Effector CD8-positive, alpha-beta T cell (primary cell): ENCODE results near the gene PLSCR3.

ENCODE experiments used
- DNase-seq: peaks from one replicate; lab custom pipeline; 2025; lab: John Stamatoyannopoulos, UW
- total RNA-seq, 4 experiments: gene quantifications; one replicate each; lab custom pipeline; 2026; lab: John Stamatoyannopoulos, UW

Gene PLSCR3
- 0.10 to 1.6 (median 0.55) reads per million in 4 experiments for total RNA-seq

- DNase-seq, result peak; percentile 67
Observed at GRCh38 chr17:7394452-7395191, at the start of gene PLSCR3. TSS of gene PLSCR3 (minus strand) at chr17:7394525. CDS start at chr17:7394110, 415 bp downstream.

GRCh38 chr17:7443499-7444485, 49.5 kb upstream of the PLSCR3 start:
- DNase-seq, result no peak

- no peak for DNase-seq
Observed at GRCh38 chr17:7442142-7442541, 47.8 kb upstream of the PLSCR3 start.

GRCh38 chr17:7441266-7441665, 46.9 kb upstream of the PLSCR3 start:
- no peak for DNase-seq

GRCh38 chr17:7440834-7441195, 46.5 kb upstream of the PLSCR3 start:
- no peak for DNase-seq

- DNase-seq, result peak; percentile 26
Observed at GRCh38 chr17:7440113-7440833, 45.9 kb upstream of the PLSCR3 start.

- no peak for DNase-seq
Observed at GRCh38 chr17:7439462-7440112, 45.3 kb upstream of the PLSCR3 start, which contains the start of gene FGF11. TSS of gene FGF11 (plus strand) at chr17:7439512. CDS start at chr17:7439621, 109 bp downstream.

GRCh38 chr17:7438656-7439460, 44.5 kb upstream of the PLSCR3 start:
- DNase-seq, result no peak

GRCh38 chr17:7437950-7438614, 43.8 kb upstream of the PLSCR3 start:
- DNase-seq, result peak; percentile 45

GRCh38 chr17:7437369-7437863, 43.1 kb upstream of the PLSCR3 start:
- no peak for DNase-seq

GRCh38 chr17:7436556-7437368, 42.4 kb upstream of the PLSCR3 start:
- DNase-seq, result peak; percentile 54

GRCh38 chr17:7435676-7436555, 41.6 kb upstream of the PLSCR3 start:
- DNase-seq, result peak; percentile 43

GRCh38 chr17:7432296-7432695, 38.0 kb upstream of the PLSCR3 start:
- no peak for DNase-seq

- no peak for DNase-seq
Observed at GRCh38 chr17:7431231-7431630, 36.9 kb upstream of the PLSCR3 start.

- DNase-seq, result no peak
Observed at GRCh38 chr17:7429722-7430121, 35.4 kb upstream of the PLSCR3 start.

GRCh38 chr17:7428557-7428956, 34.2 kb upstream of the PLSCR3 start, which contains the start of gene SPEM3:
TSS of gene SPEM3 (plus strand) at chr17:7428857. CDS start at chr17:7428903, 46 bp downstream.
- no peak for DNase-seq

- no peak for DNase-seq
Observed at GRCh38 chr17:7427549-7427948, 33.2 kb upstream of the PLSCR3 start.
